Activated CD8-positive, alpha-beta memory T cell treated with anti-CD3 and anti-CD28 coated beads, Interleukin-2, amount 10 ng/mL, durations not matched to agents 7 days and 5 days (primary cell): ENCODE data around the gene ZNF658. TPM values are rescaled to one million over a fixed set of nuclear protein-coding genes. Genes with fewer than 3 reads are reported as not detected.
"Not testable (repeated sequence)": the region's sequence is repeated elsewhere in the genome, so short reads cannot be mapped to it uniquely, and the experiment has no call there.

Source experiments
- ATAC-seq: fragments of 150-1000 bp; cut with Tn5 transposase; one replicate; pipeline ENCODE4 v1.10.0; 2021; ENCODE audit warnings: moderate library complexity
- CTCF ChIA-PET: fragments of 350-600 bp; sonication (Branson Sonifier 250); formaldehyde crosslinking; loops from one replicate; lab custom pipeline; 2021; ENCODE audit warnings: antibody characterized with exemption; lab: Charles Lee
- DNase-seq: peaks from one replicate; pipeline ENCODE4 v3.0.0-alpha.2; 2020
- H3K27ac Mint-ChIP-seq: one replicate; pipeline ENCODE4 v1.8.0; 2021; ENCODE audit warnings: mild to moderate bottlenecking, mixed read lengths
- H3K27me3 Mint-ChIP-seq: one replicate; pipeline ENCODE4 v1.8.0; 2021; ENCODE audit warnings: mixed read lengths
- H3K36me3 Mint-ChIP-seq: one replicate; pipeline ENCODE4 v1.8.0; 2021; ENCODE audit warnings: mild to moderate bottlenecking, mixed read lengths
- H3K4me1 Mint-ChIP-seq: one replicate; pipeline ENCODE4 v1.8.0; 2021; ENCODE audit warnings: mixed read lengths
- H3K4me3 Mint-ChIP-seq: one replicate; pipeline ENCODE4 v1.8.0; 2021; ENCODE audit warnings: mild to moderate bottlenecking, moderate library complexity, mixed read lengths
- H3K9me3 Mint-ChIP-seq: one replicate; pipeline ENCODE4 v1.8.0; 2022; ENCODE audit warnings: low read depth, mixed read lengths
- total RNA-seq, 2 experiments: library from RNA; stranded (reverse); gene quantifications; one replicate each; pipeline ENCODE4 v1.2.3, GENCODE V29; 2021

The ZNF658 gene
- total RNA-seq, 2 experiments from 2014 or later: 2.3 to 3.7 TPM

GRCh38 chr9:66942400-66943155 is 42.1 kb downstream of the ZNF658 start:
- H3K36me3 Mint-ChIP-seq, H3K27me3 Mint-ChIP-seq, CTCF ChIA-PET, H3K4me3 Mint-ChIP-seq, H3K4me1 Mint-ChIP-seq, H3K27ac Mint-ChIP-seq, DNase-seq, H3K9me3 Mint-ChIP-seq, ATAC-seq: not testable (repeated sequence)

- CTCF ChIA-PET: not testable (repeated sequence)
These were observed 52.1 kb downstream of the ZNF658 start for GRCh38 chr9:66952576-66952975.

More at GRCh38 chr9:66952576-66952975, 52.1 kb downstream of the ZNF658 start:
- H3K9me3 Mint-ChIP-seq, H3K4me1 Mint-ChIP-seq, H3K27ac Mint-ChIP-seq, H3K4me3 Mint-ChIP-seq, H3K36me3 Mint-ChIP-seq, H3K27me3 Mint-ChIP-seq, ATAC-seq, DNase-seq: not testable (repeated sequence)

Other genes starting within 250 kb of the ZNF658 start
- gene SPATA31A3, start 91.8 kb downstream of the ZNF658 start, total RNA-seq: not detected